Islet precursor cell (in vitro differentiated cells): Measurements from ENCODE around the gene ACOX2.

Experiments
- DNase-seq: peaks from one replicate; pipeline ENCODE4 v3.0.0-alpha.2; 2018

ACOX2 gene

GRCh38 chr3:58536501-58537411 lies at the start of gene ACOX2:
Gene ACOX2 (minus strand): TSS chr3:58537190. CDS start chr3:58535106, 2,084 bp downstream.
- peak; percentile 56 for DNase-seq

GRCh38 chr3:58585994-58586393 lies 49.0 kb upstream of the ACOX2 start:
- no peak for DNase-seq

- peak; percentile 87 for DNase-seq
These were observed 48.2 kb upstream of the ACOX2 start for GRCh38 chr3:58585005-58585786.

GRCh38 chr3:58584690-58585004 lies 47.7 kb upstream of the ACOX2 start:
- no peak for DNase-seq

- no peak for DNase-seq
These were observed 44.5 kb upstream of the ACOX2 start for GRCh38 chr3:58581328-58582091.

GRCh38 chr3:58580826-58581327 lies 43.9 kb upstream of the ACOX2 start:
- DNase-seq, result no peak

- no peak for DNase-seq
These were observed 41.9 kb upstream of the ACOX2 start for GRCh38 chr3:58578873-58579272.

GRCh38 chr3:58577269-58577821 lies 40.4 kb upstream of the ACOX2 start, which contains the start of gene FAM107A:
Gene FAM107A (minus strand): TSS chr3:58577391. CDS start chr3:58569860, 7,531 bp downstream.
- peak; percentile 70 for DNase-seq

GRCh38 chr3:58576716-58577115 lies 39.7 kb upstream of the ACOX2 start:
- no peak for DNase-seq

GRCh38 chr3:58575971-58576652 lies 39.1 kb upstream of the ACOX2 start:
- DNase-seq, result peak; percentile 76

- no peak for DNase-seq
These were observed 37.7 kb upstream of the ACOX2 start for GRCh38 chr3:58574682-58575081.

GRCh38 chr3:58574106-58574505 lies 37.1 kb upstream of the ACOX2 start:
- DNase-seq, result no peak

GRCh38 chr3:58573640-58574039 lies 36.6 kb upstream of the ACOX2 start:
- DNase-seq, result no peak

- DNase-seq, result no peak
These were observed 35.7 kb upstream of the ACOX2 start for GRCh38 chr3:58572634-58573230.

- peak; percentile 80 for DNase-seq
These were observed 35.1 kb upstream of the ACOX2 start for GRCh38 chr3:58572013-58572633.

GRCh38 chr3:58570851-58571250 lies 33.9 kb upstream of the ACOX2 start:
- DNase-seq, result peak; percentile 30

- peak; percentile 41 for DNase-seq
These were observed 32.5 kb upstream of the ACOX2 start for GRCh38 chr3:58569287-58570001.

GRCh38 chr3:58568572-58569286 lies 31.7 kb upstream of the ACOX2 start:
- peak; percentile 88 for DNase-seq

GRCh38 chr3:58567251-58567515 lies 30.2 kb upstream of the ACOX2 start:
- DNase-seq, result peak; percentile 51
